Uterus (tissue), 2 donors: ENCODE measurements around the gene CTCF.

Experiments
- CTCF ChIP-seq, 4 experiments: fragments of 200-600 bp in 2 of 4; fragments of 450-650 bp in 2 of 4; sonication (generic) in 2 of 4; IDR thresholded peaks; one replicate each; pipeline ENCODE4 v1.5.1; 2016 to 2019; ENCODE audit warnings: antibody characterized with exemption in 4 of 4, mild to moderate bottlenecking in 2 of 4, moderate library complexity in 1 of 4
- POLR2A ChIP-seq, 2 donors: fragments of 450-650 bp; IDR thresholded peaks; one replicate each; pipeline ENCODE4 v1.6.1; 2016; ENCODE audit warnings: antibody characterized with exemption in 2 of 2, mild to moderate bottlenecking in 1 of 2, moderate library complexity in 1 of 2

DNA sequence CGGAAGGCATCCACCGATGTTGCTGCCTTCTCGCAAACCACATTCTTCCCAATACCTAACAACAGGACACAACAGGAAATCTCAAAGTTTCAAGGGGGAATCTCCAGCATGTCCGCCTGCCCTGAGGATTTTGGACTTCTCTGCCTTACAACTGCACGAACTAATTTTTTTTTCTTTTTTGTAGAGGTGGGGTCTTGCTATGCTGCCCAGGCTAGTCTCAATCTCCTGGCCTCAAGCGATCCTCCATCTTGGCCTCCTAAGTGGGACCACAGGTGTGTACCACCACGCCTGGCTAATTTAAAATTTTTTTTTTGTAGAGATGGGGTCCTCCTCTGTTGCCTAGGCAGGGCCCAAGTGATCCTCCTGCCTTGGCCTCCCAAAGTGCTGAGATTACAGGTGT lies 113.7 kb downstream of the CTCF start:
- no peak for TF ChIP-seq CTCF (IDR thresholded peaks at IDR 0.05)
- no peak for TF ChIP-seq POLR2A (IDR thresholded peaks at IDR 0.05)
